Panc1 (cell line): ENCODE results near the gene ZFC3H1. TPM values are rescaled to one million over a fixed set of nuclear protein-coding genes. Genes with fewer than 3 reads are reported as not detected.

Experiments
- ATAC-seq: fragments of 200-7000 bp; cut with Tn5 transposase; 2 replicates; pipeline ENCODE4 v1.9.1; 2020; ENCODE audit warnings: mild to moderate bottlenecking, moderate library complexity
- BruUV-seq: library from RNA; stranded (reverse); fragments of 400-500 nt; replicated peaks from 2 replicates; lab custom pipeline; 2021; lab: Mats Ljungman, UMichigan
- CTCF ChIA-PET: fragments of 300-600 bp; sonication (Branson Sonifier 250); formaldehyde crosslinking; loops from one replicate; lab custom pipeline; 2022; ENCODE audit warnings: antibody characterized with exemption; lab: Charles Lee
- POLR2A ChIA-PET: fragments of 300-600 bp; sonication (Branson Sonifier 250); formaldehyde crosslinking; loops from one replicate; lab custom pipeline; 2022; ENCODE audit warnings: antibody characterized with exemption; lab: Charles Lee
- DNase-seq: peaks from one replicate; pipeline ENCODE4 v3.0.0-alpha.2; 2010; ENCODE audit warnings: low read depth, low spot score
- H3K27ac ChIP-seq: 2 replicates; pipeline ENCODE4 v1.5.1; 2011; ENCODE audit warnings: mild to moderate bottlenecking, low read length, inconsistent platforms
- H3K27me3 ChIP-seq: fragments of 200-500 bp; sonication (Bioruptor generic); 2 replicates; pipeline ENCODE4 v1.6.0; 2014; ENCODE audit warnings: low read length, inconsistent platforms; ENCODE audit not compliant: control insufficient read depth, insufficient read depth
- H3K36me3 ChIP-seq: fragments of 200-500 bp; sonication (Bioruptor generic); 2 replicates; pipeline ENCODE4 v1.5.1; 2014; ENCODE audit warnings: inconsistent platforms, mild to moderate bottlenecking, low read length, moderate library complexity; ENCODE audit not compliant: control insufficient read depth, insufficient read depth
- H3K4me1 ChIP-seq: 2 replicates; pipeline ENCODE4 v1.5.1; 2011; ENCODE audit warnings: inconsistent platforms, mild to moderate bottlenecking, low read length, moderate library complexity; ENCODE audit not compliant: control insufficient read depth, insufficient read depth
- H3K4me3 ChIP-seq, 2 experiments: 2 replicates each; pipeline ENCODE4 v1.5.1; 2011 to 2012; ENCODE audit warnings: low read depth in 2 of 2, low read length in 2 of 2, mild to moderate bottlenecking in 2 of 2, inconsistent platforms in 1 of 2, moderate library complexity in 1 of 2
- H3K9me3 ChIP-seq: fragments of 200-500 bp; sonication (Bioruptor generic); 2 replicates; pipeline ENCODE4 v1.5.1; 2014; ENCODE audit warnings: low read depth, mild to moderate bottlenecking, inconsistent platforms, low read length, moderate library complexity; ENCODE audit not compliant: control insufficient read depth, insufficient read depth
- CTCF ChIP-seq: fragments of 450-650 bp; IDR thresholded peaks from 2 replicates; pipeline ENCODE4 v1.5.1; 2017; ENCODE audit warnings: mild to moderate bottlenecking
- POLR2AphosphoS5 ChIP-seq: IDR thresholded peaks from 2 replicates; pipeline ENCODE4 v1.6.1; 2012; ENCODE audit warnings: mild to moderate bottlenecking, low read depth, low read length, moderate library complexity
- REST ChIP-seq, 2 experiments: IDR thresholded peaks; 2 replicates each; pipeline ENCODE4 v1.6.1; 2011 to 2012; ENCODE audit warnings: low read depth in 2 of 2, control low read depth in 1 of 2, low read length in 1 of 2, mild to moderate bottlenecking in 1 of 2, moderate library complexity in 1 of 2; ENCODE audit not compliant: insufficient read depth in 1 of 2
- SIN3A ChIP-seq: IDR thresholded peaks from 2 replicates; pipeline ENCODE4 v1.6.1; 2012; ENCODE audit warnings: low read depth, mild to moderate bottlenecking, low read length, moderate library complexity, borderline replicate concordance; ENCODE audit not compliant: insufficient read depth
- TCF7L2 ChIP-seq: IDR thresholded peaks from 2 replicates; pipeline ENCODE4 v1.6.1; 2011; ENCODE audit warnings: mild to moderate bottlenecking, low read depth, low read length, inconsistent platforms
- in situ Hi-C: cut with HindIII; loops from 2 replicates; pipeline ENCODE4 v1.10.0; 2016; ENCODE audit warnings: low sequenced_read_pairs, low pct_unique_long_range_greater_than_20kb
- intact Hi-C: fragments of 100-400 bp; cut with micrococcal nuclease; formaldehyde crosslinking; loops from one replicate; pipeline ENCODE4 v1.10.0; 2022; ENCODE audit not compliant: unreplicated experiment
- total RNA-seq: library from RNA; stranded (reverse); gene quantifications from one replicate; pipeline ENCODE4 v1.2.1, GENCODE V29; 2021; ENCODE audit not compliant: unreplicated experiment

Gene ZFC3H1
- total RNA-seq, 1 experiment from 2014 or later, result 38.2 TPM

- ChIA-PET CTCF (no interaction called here), POLR2A (no interaction called here)
- H3K27me3 ChIP-seq, result no peaks in the 10 kb centered on the region
- no peaks in the 10 kb centered on the region; the same call in 1 of the 2 replicates for H3K4me1 ChIP-seq
- TF ChIP-seq POLR2AphosphoS5 (no peak), REST (IDR thresholded peaks at IDR 0.05; ENCODE audit: insufficient read depth in 1 of 2, low read depth in 2 of 2, low read length in 1 of 2) (no peak), CTCF (no peak), SIN3A (no peak), TCF7L2 (no peak)
- no peaks in the 10 kb centered on the region for H3K9me3 ChIP-seq
- peaks cover 61% of the 10 kb centered on the region for H3K36me3 ChIP-seq
- ATAC-seq, result no peak
- in situ Hi-C loops (no loop called here), intact Hi-C loops (no loop called here)
- BruUV-seq, result no TSS peak
- DNase-seq, result no peak
- no peak overlapping the region for H3K27ac ChIP-seq
- no peak overlapping the region for H3K4me3 ChIP-seq
These were observed 22.3 kb downstream of the ZFC3H1 start for GRCh38 chr12:71641390-71641789.

DNA sequence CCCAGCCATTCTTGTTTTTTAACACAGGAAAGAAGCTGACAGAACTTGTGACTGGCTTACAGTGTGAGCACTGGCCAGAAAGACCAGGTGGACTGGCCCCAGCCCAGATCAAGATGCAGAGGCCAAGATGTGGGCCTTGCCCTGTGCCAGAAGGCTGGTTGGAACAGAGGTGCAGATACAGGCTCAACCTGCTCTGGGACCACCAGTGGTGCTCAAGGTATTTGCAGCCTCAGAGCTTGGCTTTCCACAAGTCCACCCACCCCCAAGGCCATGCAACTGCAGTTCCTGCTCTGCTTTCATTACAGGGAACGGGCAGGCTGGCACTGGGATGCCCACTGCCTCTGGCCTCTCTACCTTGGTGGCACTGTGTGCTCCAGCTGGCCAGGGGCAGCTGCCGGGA, 23.3 kb downstream of the ZFC3H1 start:
- H3K4me3 ChIP-seq, result no peak overlapping the region
- in situ Hi-C loops, result no loop called here
- no peak overlapping the region for H3K27ac ChIP-seq
- TF ChIP-seq POLR2AphosphoS5 (no peak), SIN3A (no peak), CTCF (no peak), TCF7L2 (no peak), REST (IDR thresholded peaks at IDR 0.05; ENCODE audit: insufficient read depth in 1 of 2, low read depth in 2 of 2, low read length in 1 of 2) (no peak)
- no peaks in the 10 kb centered on the region; the same call in 1 of the 2 replicates for H3K4me1 ChIP-seq
- H3K36me3 ChIP-seq, result peaks cover 62% of the 10 kb centered on the region
- ATAC-seq (no peak), DNase-seq (no peak)
- H3K27me3 ChIP-seq, result no peaks in the 10 kb centered on the region
- H3K9me3 ChIP-seq, result no peaks in the 10 kb centered on the region
- CTCF ChIA-PET, result no interaction called here
- no TSS peak for BruUV-seq
- POLR2A ChIA-PET, result no interaction called here
- intact Hi-C loops, result no loop called here
